Colonic mucosa (tissue), 4 donors: ENCODE measurements around the gene SULT6B1. TPM values are rescaled to one million over a fixed set of nuclear protein-coding genes. Genes with fewer than 3 reads are reported as not detected.
"Not testable (repeated sequence)": the region's sequence is repeated elsewhere in the genome, so short reads cannot be mapped to it uniquely, and the experiment has no call there.

Source experiments
- DNase-seq: peaks from one replicate; pipeline ENCODE4 v3.0.0-alpha.2; 2020
- H3K27ac ChIP-seq: fragments of 200-600 bp; one replicate; pipeline ENCODE4 v1.8.0; 2021
- H3K27me3 ChIP-seq: fragments of 200-600 bp; one replicate; pipeline ENCODE4 v1.8.0; 2021
- H3K36me3 ChIP-seq: fragments of 200-600 bp; one replicate; pipeline ENCODE4 v1.8.0; 2021
- H3K4me1 ChIP-seq: fragments of 200-600 bp; one replicate; pipeline ENCODE4 v1.8.0; 2021; ENCODE audit warnings: mild to moderate bottlenecking
- H3K4me3 ChIP-seq: fragments of 200-600 bp; one replicate; pipeline ENCODE4 v1.8.0; 2021
- H3K9ac ChIP-seq, 2 donors: one replicate each; pipeline ENCODE4 v1.7.0; 2013; ENCODE audit warnings: control low read depth in 2 of 2, low read depth in 2 of 2, low read length in 2 of 2
- H3K9me3 ChIP-seq: fragments of 200-600 bp; one replicate; pipeline ENCODE4 v1.8.0; 2021
- CTCF ChIP-seq: fragments of 200-600 bp; IDR thresholded peaks from one replicate; pipeline ENCODE4 v1.8.0; 2022; ENCODE audit warnings: antibody characterized with exemption, mild to moderate bottlenecking
- intact Hi-C: fragments of 100-400 bp; cut with DNase I; formaldehyde crosslinking; loops from one replicate; pipeline ENCODE4 v1.14.1; 2022
- total RNA-seq, 2 donors: library from RNA; stranded (reverse); fragmentation: NEBNext Ultra II Directional in 1 of 2; extraction: Animal tissue kit (Norgen Biotek cat#: 25700) in 1 of 2; gene quantifications; one replicate each; pipeline ENCODE4 v1.2.1, GENCODE V29; 2021
- donor health status: healthy.
- donor health status: DM: no; HTN: no; CAD: no.
- donor health status: DM: no; HTN: no; CAD: no.

SULT6B1 gene
- total RNA-seq, 2 donors from 2014 or later = not detected

DNA sequence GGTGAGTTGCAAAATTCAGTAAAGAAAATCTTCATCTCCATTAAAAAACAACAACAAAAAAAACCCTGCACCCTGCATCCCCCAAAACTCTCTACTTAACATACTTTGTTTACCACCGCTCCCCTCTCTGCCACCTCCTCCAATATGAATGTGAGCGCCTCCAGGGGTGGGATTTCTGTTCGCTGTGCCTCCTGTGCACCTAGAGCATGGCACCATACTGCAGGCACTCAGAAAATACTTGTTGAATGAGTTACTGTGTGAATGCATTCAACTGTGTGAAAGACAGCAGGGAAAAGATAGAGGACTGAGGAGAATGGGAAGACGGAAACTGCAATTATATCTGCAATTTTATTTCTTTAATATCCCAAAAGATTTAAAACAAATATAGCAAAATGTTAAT, 38.4 kb upstream of the SULT6B1 start:
- H3K27ac ChIP-seq = no peak overlapping the region
- no peaks in the 10 kb centered on the region for H3K4me1 ChIP-seq
- H3K9me3 ChIP-seq = no peaks in the 10 kb centered on the region
- no peak for TF ChIP-seq CTCF
- H3K9ac ChIP-seq = no peak overlapping the region
- no peaks in the 10 kb centered on the region for H3K27me3 ChIP-seq
- H3K4me3 ChIP-seq = no peak overlapping the region
- intact Hi-C loops = no loop called here
- H3K36me3 ChIP-seq = peaks cover 15% of the 10 kb centered on the region
- no peak for DNase-seq

DNA sequence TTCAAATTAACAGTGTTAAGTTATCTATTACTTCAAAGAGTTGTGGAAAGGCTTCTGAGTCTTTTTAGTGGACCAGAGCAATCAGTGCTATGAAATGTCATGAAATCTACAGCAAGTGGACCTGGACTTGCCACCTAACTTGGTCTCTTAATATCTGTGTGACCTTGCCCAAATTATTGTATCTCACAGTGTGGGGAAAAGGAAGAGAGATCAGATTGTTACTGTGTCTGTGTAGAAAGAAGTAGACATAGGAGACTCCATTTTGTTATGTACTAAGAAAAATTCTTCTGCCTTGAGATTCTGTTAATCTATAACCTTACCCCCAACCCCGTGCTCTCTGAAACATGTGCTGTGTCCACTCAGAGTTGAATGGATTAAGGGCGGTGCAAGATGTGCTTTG, 36.7 kb upstream of the SULT6B1 start:
- H3K9ac ChIP-seq, H3K4me1 ChIP-seq, intact Hi-C loops, H3K4me3 ChIP-seq, H3K27me3 ChIP-seq, H3K9me3 ChIP-seq, DNase-seq, H3K27ac ChIP-seq: not testable (repeated sequence)
- H3K36me3 ChIP-seq = peaks cover 15% of the 10 kb centered on the region

DNA sequence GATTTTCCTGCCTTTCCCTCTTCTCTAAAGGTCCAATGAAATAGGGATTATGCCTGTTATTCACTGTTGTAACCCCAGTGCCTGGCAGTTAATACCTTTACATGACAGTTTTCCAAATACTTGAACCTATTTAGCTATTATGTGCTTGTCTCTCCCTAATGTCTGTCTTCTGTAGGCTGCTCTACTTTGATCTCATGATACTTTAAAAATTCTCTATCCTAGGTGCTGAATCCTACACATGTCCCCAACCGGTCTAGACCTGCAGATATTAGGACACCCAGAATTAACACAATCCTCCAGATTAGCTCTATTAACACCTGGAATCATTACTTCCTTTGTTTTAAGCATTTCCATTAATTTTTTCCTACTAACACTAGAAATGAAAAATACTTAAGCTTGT, 35.6 kb upstream of the SULT6B1 start:
- H3K4me3 ChIP-seq = no peak overlapping the region

DNA sequence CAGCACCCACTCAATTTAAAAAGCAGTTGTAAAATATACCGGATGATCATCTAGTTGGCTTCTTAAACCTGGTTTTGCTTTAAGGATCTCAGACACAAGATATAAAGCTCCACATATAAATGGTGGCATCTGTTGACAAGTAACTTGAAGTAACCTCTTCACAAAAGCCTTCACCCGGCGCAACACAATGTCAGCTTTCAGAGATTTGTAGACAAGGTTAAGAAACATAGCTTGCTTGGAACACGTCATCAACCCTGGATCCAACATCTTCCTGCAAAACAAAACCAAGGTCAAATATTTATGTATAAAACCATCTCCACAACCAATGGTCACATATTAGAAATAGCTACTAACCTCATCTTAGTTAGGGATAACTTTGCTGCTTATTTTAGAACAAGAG, 34.7 kb upstream of the SULT6B1 start:
- H3K27ac ChIP-seq = no peak overlapping the region
- H3K36me3 ChIP-seq = peaks cover 12% of the 10 kb centered on the region
- TF ChIP-seq CTCF = no peak
- no peak for DNase-seq
- no peaks in the 10 kb centered on the region for H3K27me3 ChIP-seq
- intact Hi-C loops = no loop called here
- H3K4me1 ChIP-seq = no peaks in the 10 kb centered on the region
- no peaks in the 10 kb centered on the region for H3K9me3 ChIP-seq
- H3K9ac ChIP-seq = no peak overlapping the region
- H3K4me3 ChIP-seq = no peak overlapping the region

More for the DNA sequence above, 35.6 kb upstream of the SULT6B1 start:
- Histone ChIP-seq H3K27ac (no peak overlapping the region), H3K36me3 (peaks cover 15% of the 10 kb centered on the region), H3K9ac (no peak overlapping the region), H3K4me1 (no peaks in the 10 kb centered on the region), H3K27me3 (no peaks in the 10 kb centered on the region), H3K9me3 (no peaks in the 10 kb centered on the region)
- TF ChIP-seq CTCF = no peak
- intact Hi-C loops = no loop called here
- DNase-seq = no peak

DNA sequence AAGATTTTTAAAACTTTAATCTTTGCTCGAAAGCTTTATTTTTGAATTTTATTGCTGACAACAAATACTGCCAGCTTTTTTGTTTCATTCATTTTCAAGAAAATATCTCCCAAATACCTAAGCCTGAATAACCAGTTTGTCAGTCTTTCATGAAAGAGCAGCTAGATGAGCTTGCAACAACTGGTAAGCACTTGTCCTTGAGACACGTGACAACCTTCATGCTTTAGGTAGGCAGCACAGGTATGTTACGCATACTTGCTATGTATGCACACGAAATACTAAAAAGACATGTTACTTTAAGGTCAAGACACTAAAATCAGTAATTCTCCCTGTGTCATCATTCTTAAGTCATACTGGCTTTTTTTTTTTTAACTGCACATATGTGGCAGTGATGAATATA, 30.6 kb upstream of the SULT6B1 start:
- Histone ChIP-seq H3K27ac (no peak overlapping the region), H3K9ac (no peak overlapping the region), H3K4me1 (no peaks in the 10 kb centered on the region), H3K9me3 (no peaks in the 10 kb centered on the region), H3K4me3 (no peak overlapping the region), H3K27me3 (no peaks in the 10 kb centered on the region), H3K36me3 (no peaks in the 10 kb centered on the region)
- no peak for DNase-seq
- intact Hi-C loops = no loop called here
- TF ChIP-seq CTCF = no peak

DNA sequence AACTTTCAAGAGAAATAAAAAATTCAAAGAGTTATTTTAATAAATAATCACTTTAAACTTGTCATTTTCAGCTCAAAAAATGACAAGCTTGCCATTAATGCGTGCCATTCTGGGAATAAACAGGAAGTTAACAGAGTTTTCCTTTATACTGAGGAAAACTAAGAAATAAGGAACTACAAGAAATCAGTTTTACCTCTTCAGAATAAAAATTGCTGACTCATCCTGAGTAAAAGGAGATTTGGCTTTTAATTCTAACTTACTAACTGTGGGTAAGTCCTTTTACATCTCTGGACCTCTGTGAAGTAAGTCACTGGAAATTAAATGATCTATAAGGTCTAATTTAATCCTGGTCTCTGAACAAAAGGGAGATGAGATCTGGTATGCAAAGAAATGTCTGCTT, 26.8 kb upstream of the SULT6B1 start:
- Histone ChIP-seq H3K36me3 (no peaks in the 10 kb centered on the region), H3K27me3 (no peaks in the 10 kb centered on the region), H3K9me3 (no peaks in the 10 kb centered on the region), H3K4me1 (no peaks in the 10 kb centered on the region), H3K27ac (no peak overlapping the region), H3K9ac (no peak overlapping the region), H3K4me3 (no peak overlapping the region)
- no peak for TF ChIP-seq CTCF
- no peak for DNase-seq
- intact Hi-C loops = no loop called here
